ENCODE data around the gene MED12L. TPM values are rescaled to one million over a fixed set of nuclear protein-coding genes. Genes with fewer than 3 reads are reported as not detected.

The MED12L gene
- polyA plus RNA-seq, 1 of the 3 experiments (the other 2 are of a cell fraction), result 0.03 TPM

- TF ChIP-seq, protein P1, sequence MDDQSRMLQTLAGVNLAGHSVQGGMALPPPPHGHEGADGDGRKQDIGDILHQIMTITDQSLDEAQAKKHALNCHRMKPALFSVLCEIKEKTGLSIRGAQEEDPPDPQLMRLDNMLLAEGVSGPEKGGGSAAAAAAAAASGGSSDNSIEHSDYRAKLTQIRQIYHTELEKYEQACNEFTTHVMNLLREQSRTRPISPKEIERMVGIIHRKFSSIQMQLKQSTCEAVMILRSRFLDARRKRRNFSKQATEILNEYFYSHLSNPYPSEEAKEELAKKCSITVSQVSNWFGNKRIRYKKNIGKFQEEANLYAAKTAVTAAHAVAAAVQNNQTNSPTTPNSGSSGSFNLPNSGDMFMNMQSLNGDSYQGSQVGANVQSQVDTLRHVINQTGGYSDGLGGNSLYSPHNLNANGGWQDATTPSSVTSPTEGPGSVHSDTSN (IDR thresholded peaks at IDR 0.05), result no peak
- TF ChIP-seq RFX5 (IDR thresholded peaks at IDR 0.05; ENCODE audit: low read length) (no peak), POLR2AphosphoS5 (IDR thresholded peaks at IDR 0.05; ENCODE audit: low read depth, low read length) (no peak), MXI1 (IDR thresholded peaks at IDR 0.05; ENCODE audit: low read depth, low read length) (no peak), NRF1 (IDR thresholded peaks at IDR 0.05; ENCODE audit: low read depth, low read length) (no peak)
Measured at GRCh38 chr3:151283907-151284461, 198.5 kb downstream of the MED12L start (continued).

GRCh38 chr3:151285940-151286339, 200.5 kb downstream of the MED12L start:
- POLR2A ChIA-PET, result no interaction called here
- Histone ChIP-seq H3K4me2 (no peak overlapping the region), H3K79me2 (ENCODE audit: insufficient read depth) (no peaks in the 10 kb centered on the region)

More at GRCh38 chr3:151285940-151286339, 200.5 kb downstream of the MED12L start:
- TF ChIP-seq, protein P2, sequence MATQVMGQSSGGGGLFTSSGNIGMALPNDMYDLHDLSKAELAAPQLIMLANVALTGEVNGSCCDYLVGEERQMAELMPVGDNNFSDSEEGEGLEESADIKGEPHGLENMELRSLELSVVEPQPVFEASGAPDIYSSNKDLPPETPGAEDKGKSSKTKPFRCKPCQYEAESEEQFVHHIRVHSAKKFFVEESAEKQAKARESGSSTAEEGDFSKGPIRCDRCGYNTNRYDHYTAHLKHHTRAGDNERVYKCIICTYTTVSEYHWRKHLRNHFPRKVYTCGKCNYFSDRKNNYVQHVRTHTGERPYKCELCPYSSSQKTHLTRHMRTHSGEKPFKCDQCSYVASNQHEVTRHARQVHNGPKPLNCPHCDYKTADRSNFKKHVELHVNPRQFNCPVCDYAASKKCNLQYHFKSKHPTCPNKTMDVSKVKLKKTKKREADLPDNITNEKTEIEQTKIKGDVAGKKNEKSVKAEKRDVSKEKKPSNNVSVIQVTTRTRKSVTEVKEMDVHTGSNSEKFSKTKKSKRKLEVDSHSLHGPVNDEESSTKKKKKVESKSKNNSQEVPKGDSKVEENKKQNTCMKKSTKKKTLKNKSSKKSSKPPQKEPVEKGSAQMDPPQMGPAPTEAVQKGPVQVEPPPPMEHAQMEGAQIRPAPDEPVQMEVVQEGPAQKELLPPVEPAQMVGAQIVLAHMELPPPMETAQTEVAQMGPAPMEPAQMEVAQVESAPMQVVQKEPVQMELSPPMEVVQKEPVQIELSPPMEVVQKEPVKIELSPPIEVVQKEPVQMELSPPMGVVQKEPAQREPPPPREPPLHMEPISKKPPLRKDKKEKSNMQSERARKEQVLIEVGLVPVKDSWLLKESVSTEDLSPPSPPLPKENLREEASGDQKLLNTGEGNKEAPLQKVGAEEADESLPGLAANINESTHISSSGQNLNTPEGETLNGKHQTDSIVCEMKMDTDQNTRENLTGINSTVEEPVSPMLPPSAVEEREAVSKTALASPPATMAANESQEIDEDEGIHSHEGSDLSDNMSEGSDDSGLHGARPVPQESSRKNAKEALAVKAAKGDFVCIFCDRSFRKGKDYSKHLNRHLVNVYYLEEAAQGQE (IDR thresholded peaks at IDR 0.05; ENCODE audit: low read depth, low read length), result no peak
- TF ChIP-seq, protein P3, sequence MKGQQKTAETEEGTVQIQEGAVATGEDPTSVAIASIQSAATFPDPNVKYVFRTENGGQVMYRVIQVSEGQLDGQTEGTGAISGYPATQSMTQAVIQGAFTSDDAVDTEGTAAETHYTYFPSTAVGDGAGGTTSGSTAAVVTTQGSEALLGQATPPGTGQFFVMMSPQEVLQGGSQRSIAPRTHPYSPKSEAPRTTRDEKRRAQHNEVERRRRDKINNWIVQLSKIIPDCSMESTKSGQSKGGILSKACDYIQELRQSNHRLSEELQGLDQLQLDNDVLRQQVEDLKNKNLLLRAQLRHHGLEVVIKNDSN (IDR thresholded peaks at IDR 0.05; ENCODE audit: borderline replicate concordance, low read depth), result no peak
- TF ChIP-seq MEF2A (IDR thresholded peaks at IDR 0.05; ENCODE audit: borderline replicate concordance, low read depth), result no peak
- no peak for TF ChIP-seq CHD2 (IDR thresholded peaks at IDR 0.05; ENCODE audit: low read length, partially characterized antibody)
- TF ChIP-seq NFIC (IDR thresholded peaks at IDR 0.05; ENCODE audit: borderline replicate concordance), result no peak
- TF ChIP-seq ZBTB33 (IDR thresholded peaks at IDR 0.05; ENCODE audit: borderline replicate concordance, low read depth), result no peak
- TF ChIP-seq, protein P1 (IDR thresholded peaks at IDR 0.05), result no peak
- Histone ChIP-seq H3K36me3 (replicated peaks in 1 of 2; ENCODE audit: control insufficient read depth in 1 of 2, insufficient read depth in 2 of 2, low read length in 1 of 2) (no peaks in the 10 kb centered on the region), H3K4me3 (ENCODE audit: low read depth in 2 of 2, low read length in 1 of 2) (no peak overlapping the region), H3K9me3 (no peaks in the 10 kb centered on the region), H4K20me1 (ENCODE audit: insufficient read depth) (no peaks in the 10 kb centered on the region), H3K9me2 (no peaks in the 10 kb centered on the region), H3K9ac (no peak overlapping the region), H2AFZ (ENCODE audit: low read depth) (no peak overlapping the region), H3K27me3 (ENCODE audit: insufficient read depth) (peaks cover 7% of the 10 kb centered on the region; the same call in 1 of the 2 replicates), H3F3A (replicated peaks; ENCODE audit: insufficient read depth) (no peaks in the 10 kb centered on the region), H3K27ac (ENCODE audit: low read depth in 2 of 2, low read length in 1 of 2) (no peak overlapping the region), H3K4me1 (ENCODE audit: control insufficient read depth in 1 of 2, insufficient read depth in 2 of 2, low read depth in 1 of 2, low read length in 1 of 2) (peaks cover 0 to 2% of the 10 kb centered on the region in 2 experiments; a peak in 1 of 4 replicates)
- WGBS (ENCODE audit: low lambda C conversion rate), result 44% methylated on average over 1 of the region's 1 CpG
- DNase-seq, result no peak
- CTCF ChIA-PET, result interaction anchor here (1.2 to 3.2 kb wide), 3 partner anchors 9 to 118 kb away, joined by 4 to 16 read pairs (median 13); no protein-coding TSS in a partner anchor

All from SK-N-SH (cell line).